ENCODE data around the gene SLC22A7.

SLC22A7 gene

GRCh38 chr6:43304361-43304760, 6.3 kb downstream of the SLC22A7 start:
- DNase-seq (ENCODE audit: insufficient read length, low spot score) (no peak), FAIRE-seq (no peak)
- no peak for TF ChIP-seq TAF1 (IDR thresholded peaks at IDR 0.05; ENCODE audit: low read depth, low read length)
- TF ChIP-seq POLR2AphosphoS5 (IDR thresholded peaks at IDR 0.05; ENCODE audit: low read depth, low read length), result no peak
- no peak for TF ChIP-seq POU2F2 (IDR thresholded peaks at IDR 0.05; ENCODE audit: low read depth, low read length)
- TF ChIP-seq SPI1 (IDR thresholded peaks at IDR 0.05; ENCODE audit: low read depth, low read length), result no peak
- no peak for TF ChIP-seq PAX5 (IDR thresholded peaks at IDR 0.05; ENCODE audit: insufficient read depth, low read length, severe bottlenecking)
- no peak for TF ChIP-seq POLR2A (IDR thresholded peaks at IDR 0.05; ENCODE audit: low read depth, low read length)

GRCh38 chr6:43304882-43305281, 6.8 kb downstream of the SLC22A7 start:
- no peak for TF ChIP-seq PAX5 (IDR thresholded peaks at IDR 0.05; ENCODE audit: insufficient read depth, low read length, severe bottlenecking)
- no peak for TF ChIP-seq POLR2A (IDR thresholded peaks at IDR 0.05; ENCODE audit: low read depth, low read length)
- FAIRE-seq (no peak), DNase-seq (ENCODE audit: insufficient read length, low spot score) (no peak)

- TF ChIP-seq POU2F2 (IDR thresholded peaks at IDR 0.05; ENCODE audit: low read depth, low read length) (no peak), SPI1 (IDR thresholded peaks at IDR 0.05; ENCODE audit: low read depth, low read length) (no peak), POLR2A (IDR thresholded peaks at IDR 0.05; ENCODE audit: low read depth, low read length) (no peak), PAX5 (IDR thresholded peaks at IDR 0.05; ENCODE audit: insufficient read depth, low read length, severe bottlenecking) (no peak), TAF1 (IDR thresholded peaks at IDR 0.05; ENCODE audit: low read depth, low read length) (no peak), POLR2AphosphoS5 (IDR thresholded peaks at IDR 0.05; ENCODE audit: low read depth, low read length) (no peak)
- FAIRE-seq (no peak), DNase-seq (ENCODE audit: insufficient read length, low spot score) (no peak)
Measured at GRCh38 chr6:43306086-43306485, 8.0 kb downstream of the SLC22A7 start.

- TF ChIP-seq SPI1 (IDR thresholded peaks at IDR 0.05; ENCODE audit: low read depth, low read length) (no peak), POLR2AphosphoS5 (IDR thresholded peaks at IDR 0.05; ENCODE audit: low read depth, low read length) (no peak), POU2F2 (IDR thresholded peaks at IDR 0.05; ENCODE audit: low read depth, low read length) (no peak), TAF1 (IDR thresholded peaks at IDR 0.05; ENCODE audit: low read depth, low read length) (no peak), POLR2A (IDR thresholded peaks at IDR 0.05; ENCODE audit: low read depth, low read length) (no peak)
- FAIRE-seq (no peak), DNase-seq (ENCODE audit: insufficient read length, low spot score) (no peak)
Measured at GRCh38 chr6:43307451-43308100, 9.5 kb downstream of the SLC22A7 start.

- FAIRE-seq, result peak; percentile 72
- no peak for DNase-seq (ENCODE audit: insufficient read length, low spot score)
- no peak for TF ChIP-seq SPI1 (IDR thresholded peaks at IDR 0.05; ENCODE audit: low read depth, low read length)
- no peak for TF ChIP-seq POLR2A (IDR thresholded peaks at IDR 0.05; ENCODE audit: low read depth, low read length)
- no peak for TF ChIP-seq POLR2AphosphoS5 (IDR thresholded peaks at IDR 0.05; ENCODE audit: low read depth, low read length)
- no peak for TF ChIP-seq POU2F2 (IDR thresholded peaks at IDR 0.05; ENCODE audit: low read depth, low read length)
- no peak for TF ChIP-seq TAF1 (IDR thresholded peaks at IDR 0.05; ENCODE audit: low read depth, low read length)
Measured at GRCh38 chr6:43308101-43308989, 10.3 kb downstream of the SLC22A7 start, which contains the start of gene CRIP3. Gene CRIP3, minus strand, starts transcription at chr6:43308826. Its CDS starts 34 bp downstream, at chr6:43308792.

GRCh38 chr6:43308990-43309477, 11.0 kb downstream of the SLC22A7 start:
- DNase-seq (ENCODE audit: insufficient read length, low spot score) (no peak), FAIRE-seq (peak; percentile 56)
- no peak for TF ChIP-seq POLR2AphosphoS5 (IDR thresholded peaks at IDR 0.05; ENCODE audit: low read depth, low read length)
- no peak for TF ChIP-seq POU2F2 (IDR thresholded peaks at IDR 0.05; ENCODE audit: low read depth, low read length)
- no peak for TF ChIP-seq PAX5 (IDR thresholded peaks at IDR 0.05; ENCODE audit: insufficient read depth, low read length, severe bottlenecking)
- no peak for TF ChIP-seq TAF1 (IDR thresholded peaks at IDR 0.05; ENCODE audit: low read depth, low read length)
- TF ChIP-seq POLR2A (IDR thresholded peaks at IDR 0.05; ENCODE audit: low read depth, low read length), result no peak
- no peak for TF ChIP-seq SPI1 (IDR thresholded peaks at IDR 0.05; ENCODE audit: low read depth, low read length)

GRCh38 chr6:43310134-43310533, 12.1 kb downstream of the SLC22A7 start:
- FAIRE-seq, result no peak
- DNase-seq (ENCODE audit: insufficient read length, low spot score), result no peak
- TF ChIP-seq POU2F2 (IDR thresholded peaks at IDR 0.05; ENCODE audit: low read depth, low read length) (no peak), POLR2A (IDR thresholded peaks at IDR 0.05; ENCODE audit: low read depth, low read length) (no peak), SPI1 (IDR thresholded peaks at IDR 0.05; ENCODE audit: low read depth, low read length) (no peak), TAF1 (IDR thresholded peaks at IDR 0.05; ENCODE audit: low read depth, low read length) (no peak), POLR2AphosphoS5 (IDR thresholded peaks at IDR 0.05; ENCODE audit: low read depth, low read length) (no peak), PAX5 (IDR thresholded peaks at IDR 0.05; ENCODE audit: insufficient read depth, low read length, severe bottlenecking) (no peak)

- FAIRE-seq (no peak), DNase-seq (ENCODE audit: insufficient read length, low spot score) (no peak)
- TF ChIP-seq SPI1 (IDR thresholded peaks at IDR 0.05; ENCODE audit: low read depth, low read length) (peak; percentile 77), POLR2A (IDR thresholded peaks at IDR 0.05; ENCODE audit: low read depth, low read length) (no peak)
Measured at GRCh38 chr6:43310624-43311023, 12.6 kb downstream of the SLC22A7 start.

GRCh38 chr6:43311666-43312065, 13.6 kb downstream of the SLC22A7 start:
- FAIRE-seq, result no peak
- DNase-seq (ENCODE audit: insufficient read length, low spot score), result no peak
- TF ChIP-seq POU2F2 (IDR thresholded peaks at IDR 0.05; ENCODE audit: low read depth, low read length) (no peak), POLR2A (IDR thresholded peaks at IDR 0.05; ENCODE audit: low read depth, low read length) (no peak), POLR2AphosphoS5 (IDR thresholded peaks at IDR 0.05; ENCODE audit: low read depth, low read length) (no peak), TAF1 (IDR thresholded peaks at IDR 0.05; ENCODE audit: low read depth, low read length) (no peak), SPI1 (IDR thresholded peaks at IDR 0.05; ENCODE audit: low read depth, low read length) (no peak), PAX5 (IDR thresholded peaks at IDR 0.05; ENCODE audit: insufficient read depth, low read length, severe bottlenecking) (no peak)
